ENCODE data around the gene KIR3DL2.
"Not testable (repeated sequence)": the region's sequence is repeated elsewhere in the genome, so short reads cannot be mapped to it uniquely, and the experiment has no call there.

KIR3DL2 gene

GRCh38 chr19:54888239-54888638, 38.0 kb downstream of the KIR3DL2 start:
- Mint-ChIP-seq H3K4me1 (ENCODE audit: low read depth) (peaks cover 8% of the 10 kb centered on the region), H3K4me3 (no peak overlapping the region), H3K9me3 (no peaks in the 10 kb centered on the region), H3K27ac (no peak overlapping the region), H3K36me3 (ENCODE audit: low read depth) (peaks cover 13% of the 10 kb centered on the region), H3K27me3 (no peaks in the 10 kb centered on the region)
- intact Hi-C loops (cut with micrococcal nuclease), result no loop called here

- intact Hi-C loops (cut with micrococcal nuclease), result no loop called here
Observed at GRCh38 chr19:54889566-54889965, 39.3 kb downstream of the KIR3DL2 start.

GRCh38 chr19:54893406-54893805, 43.2 kb downstream of the KIR3DL2 start:
- Mint-ChIP-seq H3K36me3 (ENCODE audit: low read depth) (peaks cover 13% of the 10 kb centered on the region), H3K27me3 (peaks cover 10% of the 10 kb centered on the region), H3K4me1 (ENCODE audit: low read depth) (peaks cover 31% of the 10 kb centered on the region), H3K27ac (no peak overlapping the region), H3K4me3 (no peak overlapping the region), H3K9me3 (no peaks in the 10 kb centered on the region)
- intact Hi-C loops (cut with micrococcal nuclease), result no loop called here

More at GRCh38 chr19:54889566-54889965, 39.3 kb downstream of the KIR3DL2 start:
- no peaks in the 10 kb centered on the region for H3K9me3 Mint-ChIP-seq
- H3K27ac Mint-ChIP-seq, result no peak overlapping the region
- peaks cover 8% of the 10 kb centered on the region for H3K4me1 Mint-ChIP-seq (ENCODE audit: low read depth)
- no peaks in the 10 kb centered on the region for H3K27me3 Mint-ChIP-seq
- peaks cover 13% of the 10 kb centered on the region for H3K36me3 Mint-ChIP-seq (ENCODE audit: low read depth)
- H3K4me3 Mint-ChIP-seq, result no peak overlapping the region

- H3K4me3 Mint-ChIP-seq; intact Hi-C loops (cut with micrococcal nuclease); H3K9me3 Mint-ChIP-seq; H3K27ac Mint-ChIP-seq: not testable (repeated sequence)
- peaks cover 13% of the 10 kb centered on the region for H3K36me3 Mint-ChIP-seq (ENCODE audit: low read depth)
- H3K4me1 Mint-ChIP-seq (ENCODE audit: low read depth), result peaks cover 36% of the 10 kb centered on the region
- peaks cover 17% of the 10 kb centered on the region for H3K27me3 Mint-ChIP-seq
Observed at GRCh38 chr19:54894106-54894505, 43.9 kb downstream of the KIR3DL2 start.

GRCh38 chr19:54896036-54896435, 45.8 kb downstream of the KIR3DL2 start:
- Mint-ChIP-seq H3K27ac (no peak overlapping the region), H3K4me3 (no peak overlapping the region), H3K27me3 (peaks cover 26% of the 10 kb centered on the region), H3K9me3 (no peaks in the 10 kb centered on the region), H3K4me1 (ENCODE audit: low read depth) (peaks cover 52% of the 10 kb centered on the region), H3K36me3 (ENCODE audit: low read depth) (no peaks in the 10 kb centered on the region)
- intact Hi-C loops (cut with micrococcal nuclease), result no loop called here

- H3K4me3 Mint-ChIP-seq; intact Hi-C loops (cut with micrococcal nuclease); H3K36me3 Mint-ChIP-seq (ENCODE audit: low read depth); H3K27ac Mint-ChIP-seq; H3K9me3 Mint-ChIP-seq: not testable (repeated sequence)
- Mint-ChIP-seq H3K4me1 (ENCODE audit: low read depth) (peaks cover 63% of the 10 kb centered on the region), H3K27me3 (peaks cover 26% of the 10 kb centered on the region)
Observed at GRCh38 chr19:54898685-54899084, 48.4 kb downstream of the KIR3DL2 start.

GRCh38 chr19:54899646-54900045, 49.4 kb downstream of the KIR3DL2 start:
- Mint-ChIP-seq H3K27me3 (peaks cover 30% of the 10 kb centered on the region), H3K4me1 (ENCODE audit: low read depth) (peaks cover 63% of the 10 kb centered on the region)
- H3K27ac Mint-ChIP-seq; intact Hi-C loops (cut with micrococcal nuclease); H3K36me3 Mint-ChIP-seq (ENCODE audit: low read depth); H3K4me3 Mint-ChIP-seq; H3K9me3 Mint-ChIP-seq: not testable (repeated sequence)

- H3K4me3 Mint-ChIP-seq; intact Hi-C loops (cut with micrococcal nuclease); H3K36me3 Mint-ChIP-seq (ENCODE audit: low read depth); H3K9me3 Mint-ChIP-seq; H3K27ac Mint-ChIP-seq: not testable (repeated sequence)
- H3K27me3 Mint-ChIP-seq, result peaks cover 38% of the 10 kb centered on the region
- peaks cover 68% of the 10 kb centered on the region for H3K4me1 Mint-ChIP-seq (ENCODE audit: low read depth)
Observed at GRCh38 chr19:54901153-54901552, 50.9 kb downstream of the KIR3DL2 start.

GRCh38 chr19:54902061-54902460, 51.8 kb downstream of the KIR3DL2 start:
- intact Hi-C loops (cut with micrococcal nuclease), result no loop called here
- Mint-ChIP-seq H3K27ac (no peak overlapping the region), H3K36me3 (ENCODE audit: low read depth) (no peaks in the 10 kb centered on the region), H3K4me1 (ENCODE audit: low read depth) (peaks cover 60% of the 10 kb centered on the region), H3K27me3 (peaks cover 37% of the 10 kb centered on the region), H3K9me3 (no peaks in the 10 kb centered on the region), H3K4me3 (no peak overlapping the region)

- Mint-ChIP-seq H3K4me1 (ENCODE audit: low read depth) (peaks cover 48% of the 10 kb centered on the region), H3K9me3 (no peaks in the 10 kb centered on the region)
- intact Hi-C loops (cut with micrococcal nuclease), result no loop called here
Observed at GRCh38 chr19:54903303-54903702, 53.1 kb downstream of the KIR3DL2 start.

GRCh38 chr19:54904261-54904660, 54.0 kb downstream of the KIR3DL2 start:
- H3K27ac Mint-ChIP-seq; H3K4me3 Mint-ChIP-seq; H3K36me3 Mint-ChIP-seq (ENCODE audit: low read depth); H3K9me3 Mint-ChIP-seq; intact Hi-C loops (cut with micrococcal nuclease): not testable (repeated sequence)
- H3K4me1 Mint-ChIP-seq (ENCODE audit: low read depth), result peaks cover 38% of the 10 kb centered on the region
- H3K27me3 Mint-ChIP-seq, result peaks cover 23% of the 10 kb centered on the region

More at GRCh38 chr19:54903303-54903702, 53.1 kb downstream of the KIR3DL2 start:
- H3K27me3 Mint-ChIP-seq, result peaks cover 32% of the 10 kb centered on the region
- no peak overlapping the region for H3K4me3 Mint-ChIP-seq
- no peaks in the 10 kb centered on the region for H3K36me3 Mint-ChIP-seq (ENCODE audit: low read depth)
- no peak overlapping the region for H3K27ac Mint-ChIP-seq

- Mint-ChIP-seq H3K4me3 (no peak overlapping the region), H3K27me3 (peaks cover 18% of the 10 kb centered on the region), H3K36me3 (ENCODE audit: low read depth) (no peaks in the 10 kb centered on the region), H3K4me1 (ENCODE audit: low read depth) (peaks cover 27% of the 10 kb centered on the region), H3K9me3 (no peaks in the 10 kb centered on the region), H3K27ac (no peak overlapping the region)
- intact Hi-C loops (cut with micrococcal nuclease), result no loop called here
Observed at GRCh38 chr19:54905421-54905802, 55.2 kb downstream of the KIR3DL2 start.

- intact Hi-C loops (cut with micrococcal nuclease), result no loop called here
Observed at GRCh38 chr19:54905803-54906511, 55.7 kb downstream of the KIR3DL2 start, which contains the start of gene NCR1. Gene NCR1 (plus strand): TSS chr19:54906148. CDS start chr19:54906188, 40 bp downstream.

GRCh38 chr19:54906819-54907218, 56.6 kb downstream of the KIR3DL2 start:
- H3K9me3 Mint-ChIP-seq, result no peaks in the 10 kb centered on the region
- peaks cover 28% of the 10 kb centered on the region for H3K27me3 Mint-ChIP-seq
- peaks cover 16% of the 10 kb centered on the region for H3K4me1 Mint-ChIP-seq (ENCODE audit: low read depth)
- intact Hi-C loops (cut with micrococcal nuclease), result no loop called here
- H3K36me3 Mint-ChIP-seq (ENCODE audit: low read depth), result no peaks in the 10 kb centered on the region
- H3K27ac Mint-ChIP-seq, result no peak overlapping the region
- H3K4me3 Mint-ChIP-seq, result no peak overlapping the region

More at GRCh38 chr19:54905803-54906511, 55.7 kb downstream of the KIR3DL2 start, which contains the start of gene NCR1:
- Mint-ChIP-seq H3K27ac (no peak within 1 kb of the TSS), H3K27me3 (peaks cover 22% of the 10 kb centered on the region), H3K4me3 (no peak within 1 kb of the TSS), H3K9me3 (no peaks in the 10 kb centered on the region), H3K36me3 (ENCODE audit: low read depth) (no peaks in the 10 kb centered on the region), H3K4me1 (ENCODE audit: low read depth) (peaks cover 24% of the 10 kb centered on the region)

- H3K9me3 Mint-ChIP-seq; intact Hi-C loops (cut with micrococcal nuclease); H3K4me3 Mint-ChIP-seq; H3K36me3 Mint-ChIP-seq (ENCODE audit: low read depth); H3K27ac Mint-ChIP-seq: not testable (repeated sequence)
- Mint-ChIP-seq H3K27me3 (peaks cover 35% of the 10 kb centered on the region), H3K4me1 (ENCODE audit: low read depth) (peaks cover 12% of the 10 kb centered on the region)
Observed at GRCh38 chr19:54907899-54908298, 57.7 kb downstream of the KIR3DL2 start.

Measured in dendritic cell treated with granulocyte-macrophage colony-stimulating factor and Interleukin-4, amounts not matched to agents 40 ng/mL and 50 ng/mL, for 4 days (primary cell).